ENCODE results near the gene FGF18.
"Not testable (repeated sequence)": the region's sequence is repeated elsewhere in the genome, so short reads cannot be mapped to it uniquely, and the experiment has no call there.

The FGF18 gene

DNA sequence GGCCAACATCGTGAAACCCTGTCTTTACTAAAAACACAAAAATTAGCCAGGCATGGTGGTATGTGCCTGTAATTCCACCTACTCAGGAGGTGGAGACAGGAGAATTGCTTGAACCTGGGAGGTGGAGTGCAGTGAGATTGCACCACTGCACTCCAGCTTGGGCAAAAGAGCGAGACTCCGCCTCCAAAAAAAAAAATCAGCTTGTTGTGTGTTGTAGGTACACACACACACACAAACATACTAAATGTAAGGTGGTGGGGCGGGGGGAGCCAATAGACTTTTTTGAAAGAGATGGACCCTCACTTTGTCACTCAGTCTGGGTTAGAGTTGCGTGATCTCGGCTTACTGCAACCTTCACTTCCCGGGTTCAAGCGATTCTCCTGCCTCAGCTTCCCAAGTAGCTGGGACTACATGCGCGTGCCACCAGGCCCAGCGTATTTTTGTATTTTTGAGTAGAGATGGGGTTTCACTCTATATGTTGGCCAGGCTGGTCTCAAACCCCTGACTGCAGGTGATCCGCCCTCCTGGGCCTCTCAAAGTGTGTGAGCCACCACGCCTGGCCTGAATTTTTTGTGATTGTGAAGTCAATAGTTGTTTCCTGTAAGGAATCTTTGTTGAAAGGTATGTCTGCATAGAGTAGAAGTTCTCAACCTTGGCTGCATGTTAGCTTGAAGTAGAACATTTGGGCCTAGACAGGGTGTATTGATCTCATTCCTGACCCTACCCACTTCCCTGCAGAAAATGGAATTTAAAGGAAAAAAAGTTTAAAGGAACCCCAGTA is 18.1 kb upstream of the FGF18 start:
- no peak for DNase-seq

DNA sequence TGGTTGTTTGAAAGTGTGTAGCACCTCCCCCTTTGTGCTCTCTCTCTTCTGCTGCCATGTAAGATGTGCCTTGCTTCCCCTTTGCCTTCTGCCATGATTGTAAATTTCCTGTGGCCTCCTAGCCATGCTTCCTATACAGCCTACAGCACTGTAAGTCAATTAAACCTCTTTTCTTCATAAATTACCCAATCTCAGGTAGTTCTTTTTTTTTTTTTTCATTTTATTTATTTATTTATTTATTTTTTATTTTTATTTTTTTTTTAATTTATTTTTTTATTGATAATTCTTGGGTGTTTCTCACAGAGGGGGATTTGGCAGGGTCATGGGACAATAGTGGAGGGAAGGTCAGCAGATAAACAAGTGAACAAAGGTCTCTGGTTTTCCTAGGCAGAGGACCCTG is 16.7 kb upstream of the FGF18 start:
- DNase-seq, result not testable (repeated sequence)

DNA sequence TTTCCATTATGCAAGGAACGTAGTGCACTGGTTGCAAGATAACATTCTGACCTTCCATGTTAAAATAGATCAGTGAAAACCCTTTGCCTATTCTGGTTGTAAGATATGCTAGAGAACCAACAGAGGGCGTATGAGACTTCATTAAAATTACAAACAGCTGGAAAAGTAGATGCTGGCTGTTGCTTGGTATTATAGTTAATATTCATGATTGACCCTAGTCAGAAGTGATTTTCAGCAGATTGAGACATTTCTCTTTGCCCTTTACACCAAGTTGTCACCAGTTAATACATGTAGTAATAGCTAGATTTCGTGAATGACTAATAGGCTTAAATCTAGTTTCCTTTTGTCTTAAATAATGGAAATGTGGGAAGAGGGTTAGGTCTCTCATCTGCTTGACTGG is 13.8 kb upstream of the FGF18 start:
- no peak for DNase-seq

DNA sequence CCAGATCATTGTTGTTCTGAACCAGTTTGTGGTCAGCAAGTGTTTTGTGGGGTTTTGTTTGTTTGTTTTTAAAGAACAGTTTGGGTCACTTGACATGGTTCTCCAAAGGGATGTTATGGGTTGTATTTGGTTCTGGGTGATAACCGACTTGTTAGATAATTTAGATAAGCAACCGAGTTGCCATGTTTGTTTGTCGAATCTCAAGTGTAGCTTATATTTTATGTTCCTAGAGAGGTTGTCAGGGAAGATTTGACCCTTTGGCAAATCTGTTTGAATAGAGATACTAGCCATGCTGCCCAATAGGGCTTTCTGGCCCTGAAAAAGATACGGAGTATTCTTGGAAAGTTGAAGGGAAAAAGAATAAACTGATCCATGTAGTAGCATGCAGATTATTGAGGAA is 12.2 kb upstream of the FGF18 start:
- no peak for DNase-seq

DNA sequence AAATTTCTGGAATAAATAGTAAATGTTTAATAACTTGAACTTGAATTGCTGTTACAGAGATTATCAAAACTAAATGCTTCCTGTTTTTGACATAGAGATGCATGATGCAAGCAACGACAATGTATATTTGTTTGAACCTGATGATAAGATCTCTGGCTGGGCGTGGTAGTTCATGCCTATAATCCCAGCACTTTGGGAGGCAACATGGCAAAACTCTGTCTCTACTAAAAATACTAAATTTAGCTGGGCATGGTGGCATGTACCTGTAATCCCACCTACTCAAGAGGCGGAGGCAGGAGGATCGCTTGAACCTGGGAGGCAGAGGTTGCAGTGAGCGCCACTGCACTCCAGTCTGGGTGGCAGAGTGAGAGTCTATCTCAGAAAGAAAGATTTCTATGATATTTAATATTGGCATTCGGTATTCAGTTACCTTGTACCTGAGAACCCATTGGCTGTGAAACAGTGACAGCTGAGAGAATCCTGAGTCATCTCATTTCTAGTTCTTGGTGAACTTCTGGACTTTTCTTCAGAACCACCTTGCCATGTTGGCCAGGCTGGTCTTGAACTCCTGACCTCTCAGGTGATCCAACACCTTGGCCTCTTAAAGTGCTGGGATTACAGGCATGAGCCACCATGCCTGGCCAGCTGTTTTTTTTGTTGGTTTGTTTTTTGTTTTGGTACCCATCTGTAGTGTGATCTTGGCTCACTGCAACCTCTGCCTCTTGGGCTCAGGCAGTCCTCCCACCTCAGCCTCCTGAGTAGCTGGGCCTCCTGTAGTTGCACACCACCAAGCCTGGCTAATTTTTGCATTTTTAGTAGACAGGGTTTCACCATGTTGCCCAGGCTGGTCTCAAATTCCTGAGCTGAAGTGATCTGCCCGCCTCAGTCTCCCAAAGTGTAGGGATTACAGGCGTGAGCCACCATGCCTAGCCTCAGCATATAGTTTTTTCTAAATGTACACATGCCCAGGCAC is 10.0 kb upstream of the FGF18 start:
- DNase-seq, result no peak

DNA sequence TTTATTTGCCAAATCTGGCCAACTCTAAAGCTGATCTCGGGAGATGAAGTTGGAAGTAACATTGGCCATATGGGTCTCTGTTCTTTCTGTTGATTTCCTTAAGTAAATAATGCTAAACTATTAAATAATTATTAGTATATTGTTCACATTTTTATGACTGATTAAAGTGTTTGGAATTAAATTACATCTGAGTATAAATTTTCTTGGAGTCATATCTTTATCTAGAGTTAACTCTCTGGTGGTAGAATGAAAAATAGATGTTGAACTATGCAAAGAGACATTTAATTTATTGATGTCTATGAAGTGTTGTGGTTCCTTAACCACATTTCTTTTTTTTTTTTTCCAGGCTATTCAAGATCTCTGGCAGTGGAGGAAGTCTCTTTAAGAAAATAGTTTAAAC is 9.3 kb upstream of the FGF18 start:
- no peak for DNase-seq

DNA sequence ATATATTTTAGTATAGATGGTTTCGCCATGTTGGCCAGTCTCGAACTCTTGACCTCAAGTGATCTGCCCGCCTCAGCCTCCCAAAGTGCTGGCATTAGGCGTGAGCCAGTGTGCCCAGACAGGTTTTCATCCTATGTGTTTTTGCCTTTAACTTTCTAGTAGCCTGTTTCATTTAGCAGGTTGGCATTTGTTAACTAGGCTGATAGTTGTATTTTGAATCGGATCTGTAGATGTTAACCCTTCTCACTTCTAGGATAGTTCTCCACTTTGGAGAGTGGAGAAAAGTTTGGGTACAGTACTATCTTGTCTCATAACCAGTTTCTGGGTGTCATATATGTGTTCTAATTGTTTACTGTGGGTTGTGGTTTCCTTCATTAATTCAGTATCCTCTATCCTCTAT is 7.3 kb upstream of the FGF18 start:
- DNase-seq, result no peak

DNA sequence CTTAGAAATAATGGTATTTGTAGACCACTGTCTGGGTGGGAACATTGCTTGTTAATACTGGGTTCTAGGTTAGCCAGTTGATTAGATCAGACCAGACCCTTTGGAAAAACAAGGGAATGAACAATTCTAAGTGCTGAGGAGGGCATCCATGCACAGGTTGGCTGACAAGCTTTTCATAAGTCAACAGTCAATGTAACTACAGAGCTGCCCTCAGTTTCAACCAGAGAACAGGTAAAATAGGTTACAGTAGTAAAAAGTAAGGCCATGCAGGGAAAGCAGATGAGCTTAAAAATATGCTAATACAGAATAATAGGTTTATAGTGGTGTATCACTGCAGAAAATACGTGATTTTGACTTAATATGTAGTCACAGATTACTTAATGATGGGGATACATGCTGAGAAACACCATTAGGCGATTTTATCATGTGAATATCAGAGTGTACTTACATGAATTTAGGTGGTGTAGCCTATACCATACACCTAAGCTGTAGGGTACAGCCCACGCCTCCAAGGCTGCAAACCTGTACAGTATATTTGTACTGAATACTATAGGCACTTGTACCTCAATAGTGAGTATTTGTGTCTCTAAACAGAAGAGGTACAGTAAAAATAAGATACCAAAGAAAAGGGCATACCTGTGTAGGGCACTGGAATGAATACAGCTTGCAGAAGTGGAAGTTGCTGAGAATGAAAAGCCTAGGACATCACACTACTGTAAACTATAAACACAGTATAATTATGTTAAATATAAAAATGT is 6.1 kb upstream of the FGF18 start:
- no peak for DNase-seq

DNA sequence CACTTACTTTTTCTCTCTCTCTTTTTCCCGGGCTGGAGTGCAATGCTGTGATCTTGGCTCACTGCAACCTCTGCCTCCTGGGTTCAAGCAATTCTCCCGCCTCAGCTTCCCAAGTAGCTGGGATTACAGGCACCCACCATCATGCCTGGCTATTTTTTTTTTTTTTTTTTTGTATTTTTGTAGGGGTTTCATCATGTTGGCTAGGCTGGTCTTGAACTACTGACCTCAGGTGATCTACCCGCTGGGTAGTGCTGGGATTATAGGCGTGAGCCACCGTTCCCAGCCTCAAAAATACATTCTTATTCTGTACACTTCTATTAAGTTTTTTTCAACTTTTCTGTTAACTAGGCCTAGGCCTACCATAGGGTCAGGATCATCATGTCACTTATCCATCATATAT is 5.5 kb upstream of the FGF18 start:
- DNase-seq, result not testable (repeated sequence)

DNA sequence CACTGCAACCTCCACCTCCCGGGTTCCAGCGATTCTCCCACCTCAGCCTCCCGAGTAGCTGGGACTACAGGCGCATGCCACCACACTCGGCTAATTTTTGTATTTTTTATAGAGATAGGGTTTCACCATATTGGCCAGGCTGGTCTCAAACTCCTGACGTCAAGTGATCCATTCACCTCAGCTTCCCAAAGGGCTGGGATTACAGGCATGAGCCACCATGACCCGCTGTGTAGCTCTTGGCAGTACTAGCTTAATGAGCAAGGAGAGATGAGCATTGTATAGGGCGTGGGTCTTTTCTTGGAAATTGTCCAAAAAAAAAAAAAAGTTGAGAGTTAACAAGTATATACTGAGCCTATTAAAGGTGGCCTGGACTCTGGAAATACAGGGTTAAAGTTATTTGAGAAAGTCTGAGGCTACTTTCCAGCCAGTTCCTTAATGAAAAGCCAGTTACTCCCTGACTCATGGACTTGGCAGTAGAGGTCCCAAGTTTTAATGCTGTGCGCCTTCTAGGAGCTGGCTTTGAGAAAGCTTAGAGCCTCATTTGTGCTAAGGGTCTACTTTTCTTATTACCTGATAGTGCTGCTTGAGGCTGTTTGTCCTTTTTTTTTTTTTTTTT is 4.2 kb upstream of the FGF18 start:
- DNase-seq, result no peak

DNA sequence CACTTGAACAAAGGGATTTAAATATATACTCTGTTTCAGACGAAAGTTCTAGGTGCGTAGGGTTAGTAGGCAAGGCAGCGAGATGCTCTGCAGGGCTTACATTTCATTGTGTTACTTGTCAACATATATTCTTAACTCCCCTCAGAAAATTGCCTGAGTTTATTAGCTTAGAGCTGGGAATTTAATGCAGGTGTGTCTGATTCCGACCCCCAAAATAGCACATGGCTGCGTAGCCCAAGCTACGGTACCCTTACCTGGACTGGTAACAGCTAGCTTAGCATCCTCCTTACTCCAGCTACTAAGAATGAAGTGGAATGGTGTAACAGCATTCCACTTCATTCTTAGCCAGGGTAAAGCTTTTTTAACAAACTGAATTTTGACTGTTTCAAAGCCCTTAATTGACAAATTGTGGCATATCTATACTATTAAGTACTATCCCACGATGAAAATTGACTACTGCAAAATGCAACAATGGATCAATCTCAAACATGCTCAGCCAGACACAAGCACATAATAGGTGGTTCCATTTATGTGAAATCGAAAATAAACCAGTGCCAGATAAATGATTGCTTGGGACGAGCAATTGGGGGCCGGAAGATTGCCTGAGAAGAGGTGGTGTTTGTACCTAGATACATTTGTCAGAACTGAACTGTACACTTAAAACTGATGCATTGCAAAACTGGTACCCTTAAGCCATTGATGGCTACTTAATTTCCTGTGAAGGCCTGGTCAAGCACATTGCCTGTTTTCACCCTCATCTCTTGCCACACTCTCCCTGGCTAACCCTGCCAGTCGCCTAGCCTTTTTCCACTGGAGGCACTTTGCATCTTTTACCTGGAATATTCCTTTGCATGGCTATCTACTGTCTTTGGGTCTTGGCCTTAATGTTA is 3.0 kb upstream of the FGF18 start:
- DNase-seq, result no peak

DNA sequence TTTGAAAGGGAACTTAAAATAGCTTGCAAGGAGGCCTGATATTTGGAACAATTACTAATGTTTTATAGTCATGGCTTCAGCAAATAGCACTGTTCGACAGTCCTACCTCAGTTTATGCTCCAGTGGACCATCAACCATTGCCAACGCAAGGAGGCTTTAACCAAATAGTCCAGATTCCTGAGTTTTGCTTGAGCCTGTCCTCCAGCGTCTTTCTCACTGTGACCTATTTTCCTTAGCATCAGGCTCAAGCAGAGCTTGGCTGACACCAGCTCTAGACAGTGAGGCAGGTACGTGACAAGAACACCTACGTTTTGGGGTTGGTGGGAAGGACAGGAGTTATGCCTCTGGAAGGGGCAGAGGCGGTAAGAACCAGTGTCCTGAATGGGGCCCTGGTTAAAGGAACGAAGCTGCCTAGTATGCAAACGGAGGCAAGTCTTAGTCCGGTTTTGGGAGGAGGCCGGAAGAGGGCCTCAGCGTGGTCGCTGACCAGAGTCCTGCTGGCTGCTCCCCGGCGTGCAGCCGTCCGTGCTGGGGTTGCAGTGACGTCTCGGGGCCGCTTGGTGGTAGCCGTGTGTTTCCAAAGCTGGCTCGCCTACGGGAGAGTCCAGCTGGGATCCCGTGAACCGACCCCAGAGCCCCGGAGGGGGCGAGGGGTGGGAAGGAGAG is 998 bp upstream of the FGF18 start:
- peak; percentile 49 for DNase-seq

DNA sequence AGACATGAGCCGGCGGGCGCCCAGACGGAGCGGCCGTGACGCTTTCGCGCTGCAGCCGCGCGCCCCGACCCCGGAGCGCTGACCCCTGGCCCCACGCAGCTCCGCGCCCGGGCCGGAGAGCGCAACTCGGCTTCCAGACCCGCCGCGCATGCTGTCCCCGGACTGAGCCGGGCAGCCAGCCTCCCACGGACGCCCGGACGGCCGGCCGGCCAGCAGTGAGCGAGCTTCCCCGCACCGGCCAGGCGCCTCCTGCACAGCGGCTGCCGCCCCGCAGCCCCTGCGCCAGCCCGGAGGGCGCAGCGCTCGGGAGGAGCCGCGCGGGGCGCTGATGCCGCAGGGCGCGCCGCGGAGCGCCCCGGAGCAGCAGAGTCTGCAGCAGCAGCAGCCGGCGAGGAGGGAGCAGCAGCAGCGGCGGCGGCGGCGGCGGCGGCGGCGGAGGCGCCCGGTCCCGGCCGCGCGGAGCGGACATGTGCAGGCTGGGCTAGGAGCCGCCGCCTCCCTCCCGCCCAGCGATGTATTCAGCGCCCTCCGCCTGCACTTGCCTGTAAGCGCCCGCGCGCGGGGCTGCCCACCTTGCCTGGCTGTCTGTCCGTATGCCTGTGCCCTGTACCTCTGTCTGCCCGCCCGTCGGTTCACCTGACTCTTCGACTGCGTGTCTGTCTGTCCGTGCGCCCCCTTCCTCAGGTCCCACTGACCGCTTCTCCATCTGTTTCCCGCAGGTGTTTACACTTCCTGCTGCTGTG is 412 bp downstream of the FGF18 start:
- DNase-seq, result no peak

DNA sequence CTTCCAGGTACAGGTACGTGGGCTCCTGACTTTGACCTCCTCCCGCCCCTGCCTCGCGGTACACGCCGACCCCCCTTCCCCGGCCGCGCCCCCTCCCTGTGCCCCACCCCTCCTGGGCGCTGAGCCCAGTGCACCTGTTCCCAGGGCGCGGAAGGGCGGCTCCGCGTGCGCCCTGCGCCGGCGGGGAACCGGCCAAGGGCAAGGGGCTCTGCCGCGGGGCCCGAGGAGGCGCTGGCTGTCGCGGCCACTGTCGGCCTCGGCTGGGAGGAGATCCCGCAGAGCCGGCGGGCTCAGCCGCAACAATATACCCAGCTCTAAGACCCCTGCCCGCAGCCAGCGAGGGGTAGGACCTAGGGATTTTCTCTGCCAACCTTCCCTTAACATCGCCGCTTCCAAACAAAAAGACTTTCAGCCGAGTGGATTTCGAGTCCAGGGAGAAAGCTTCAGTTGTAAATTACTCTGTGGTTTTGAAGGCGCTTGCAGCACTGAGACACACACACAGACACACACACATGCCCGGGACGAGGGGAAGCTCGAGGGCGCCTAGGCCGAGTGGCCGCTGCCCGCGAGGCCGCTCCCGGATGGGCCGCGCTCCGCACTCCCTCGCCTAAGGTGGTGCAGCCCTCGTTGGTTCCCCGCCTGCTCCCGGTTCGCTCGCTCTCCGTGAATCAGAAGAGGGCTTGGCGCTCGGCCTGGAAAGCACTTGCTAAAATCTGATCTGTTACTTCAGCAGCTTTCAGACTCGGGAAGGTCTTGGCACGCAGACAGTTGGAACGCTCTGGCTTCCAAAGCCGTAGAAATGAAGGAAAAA is 1.2 kb downstream of the FGF18 start:
- DNase-seq, result no peak

DNA sequence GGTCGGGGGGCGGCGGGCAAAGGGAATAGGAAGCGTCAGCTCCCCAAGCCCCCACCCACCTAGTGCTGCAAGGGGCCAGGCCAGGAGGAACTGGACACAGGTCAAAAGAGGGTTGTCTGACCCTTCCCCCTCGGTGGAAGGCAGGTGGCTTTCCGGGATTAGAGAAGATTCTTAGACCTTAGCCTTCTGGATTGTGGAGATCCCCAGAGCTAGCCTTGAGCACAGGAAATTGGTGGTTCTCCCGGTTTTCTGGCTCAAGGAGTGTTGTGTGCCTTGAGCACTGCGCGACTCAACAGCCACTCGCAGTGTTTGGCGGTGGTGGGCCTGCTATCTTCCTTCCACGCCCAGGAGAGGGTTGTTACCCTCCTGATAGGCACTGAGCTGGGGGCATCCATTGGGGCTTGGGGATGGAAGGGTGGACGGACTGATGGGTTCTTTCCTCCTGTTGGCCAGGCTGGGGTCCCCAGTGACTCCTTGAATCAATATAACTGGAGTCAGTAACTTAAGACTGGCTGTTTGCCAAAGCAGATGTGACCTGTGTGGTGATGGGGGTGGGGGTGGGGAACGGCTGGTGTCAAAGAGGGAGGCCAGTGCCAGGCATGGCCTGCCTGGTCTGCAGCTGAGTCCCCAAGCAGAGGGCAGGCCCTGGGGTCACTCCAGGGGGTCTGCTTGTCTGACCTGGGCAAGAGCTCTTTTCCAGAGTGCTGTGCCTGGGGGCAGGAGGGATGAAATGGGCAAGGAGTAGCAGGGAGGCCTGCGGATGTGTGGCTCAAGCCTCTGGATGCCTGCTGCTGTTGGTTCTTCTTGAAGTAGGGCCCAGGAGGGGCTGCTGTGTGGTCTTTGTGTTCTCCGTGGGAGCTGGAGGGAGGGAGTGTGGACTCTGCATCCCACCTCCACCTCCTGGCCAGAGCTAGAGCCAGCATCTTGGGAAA is 2.1 kb downstream of the FGF18 start:
- DNase-seq, result no peak

DNA sequence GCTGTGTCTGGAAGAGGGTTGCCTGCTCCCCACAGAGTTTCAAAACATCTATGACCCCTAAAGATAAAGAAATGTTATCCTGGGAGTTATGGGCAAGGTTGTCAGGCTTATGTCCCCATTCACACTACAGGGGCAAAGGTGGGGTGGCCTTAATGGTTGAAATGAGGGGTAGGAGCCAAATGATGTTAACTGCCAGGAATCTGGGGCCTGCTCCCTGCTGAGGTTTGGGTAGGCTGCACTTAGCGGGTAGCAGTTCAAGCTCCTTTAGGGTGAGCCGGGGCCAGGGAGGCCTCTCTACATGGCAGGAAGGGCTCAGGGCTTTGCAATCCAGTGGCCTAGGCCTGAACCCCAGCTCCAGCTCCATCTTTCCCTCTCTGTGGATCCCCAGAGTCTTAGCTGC is 3.0 kb downstream of the FGF18 start:
- DNase-seq, result no peak

DNA sequence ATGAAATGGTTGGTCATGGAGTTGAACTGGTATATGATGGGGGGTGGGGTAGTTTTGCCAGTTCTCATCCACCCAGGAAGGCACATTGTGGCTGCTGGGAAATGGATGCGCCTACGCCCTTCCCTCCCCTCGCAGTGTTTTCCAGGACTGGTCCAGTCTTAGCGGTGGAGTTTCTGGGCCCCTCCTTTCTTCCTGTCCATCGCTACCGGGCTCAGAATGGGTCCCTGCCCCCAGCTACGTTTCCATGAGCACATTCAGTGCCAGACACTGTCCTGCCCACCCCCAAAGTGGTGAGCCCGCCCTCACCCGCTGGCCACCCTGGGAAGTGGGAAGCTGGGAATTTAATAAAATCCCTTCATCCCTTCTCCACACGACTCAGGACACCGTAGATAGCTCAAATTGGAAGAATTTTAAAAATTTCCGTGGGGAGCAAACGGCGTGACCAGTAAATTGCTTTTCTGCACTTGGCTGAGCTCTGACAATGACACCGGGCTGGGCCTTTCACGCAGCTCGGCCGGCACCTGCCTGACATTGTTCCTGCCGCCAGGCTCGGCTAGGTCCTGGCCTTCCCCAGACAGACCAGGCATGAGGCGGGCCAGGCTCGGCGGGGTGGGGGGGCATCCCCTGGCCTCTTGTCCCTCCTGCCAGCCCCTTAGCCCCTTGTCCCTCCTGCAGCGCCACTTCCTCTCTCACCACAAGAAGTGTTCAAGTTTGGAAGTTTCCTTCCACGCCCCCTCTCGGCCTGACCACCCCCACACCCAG is 3.6 kb downstream of the FGF18 start:
- DNase-seq, result no peak

DNA sequence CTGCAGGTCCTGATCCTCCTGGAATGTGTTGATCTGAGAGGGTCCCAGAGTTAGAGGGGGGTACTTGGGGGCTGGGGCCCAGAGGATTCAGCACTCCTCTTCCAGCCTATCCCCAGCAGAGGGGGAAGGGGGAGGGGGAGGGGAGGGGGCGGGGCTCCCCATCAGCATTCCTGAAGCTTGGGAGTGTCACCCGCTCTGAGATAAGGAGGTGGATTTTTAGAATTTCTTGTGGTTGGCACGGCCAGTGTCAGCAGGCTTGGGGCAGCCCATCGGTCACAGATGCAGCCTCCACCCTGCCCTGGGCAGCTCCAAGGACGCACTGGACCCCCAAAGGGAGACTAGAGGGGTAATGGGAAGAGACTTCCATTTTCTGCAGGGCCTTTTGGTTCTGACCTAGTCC is 5.3 kb downstream of the FGF18 start:
- DNase-seq, result peak; percentile 5

Data from CD4-positive, alpha-beta T cell treated with Interleukin-15 for 1 hour (primary cell).